SK-N-SH (cell line): ENCODE measurements around the gene SULF2.

Experiments used
- CHD2 ChIP-seq: fragments of 150-350 bp; IDR thresholded peaks from 2 replicates; pipeline ENCODE4 v1.6.1; 2018; ENCODE audit warnings: low read length; ENCODE audit not compliant: partially characterized antibody
- CTCF ChIP-seq: fragments of 200-600 bp; sonication (generic); IDR thresholded peaks from 2 replicates; pipeline ENCODE4 v1.6.1; 2017; ENCODE audit warnings: antibody characterized with exemption, mild to moderate bottlenecking, moderate library complexity
- MAX ChIP-seq: IDR thresholded peaks from 2 replicates; pipeline ENCODE4 v1.4.0; 2012; ENCODE audit warnings: low read depth
- PBX3 ChIP-seq: IDR thresholded peaks from 2 replicates; pipeline ENCODE4; 2012
- POLR2AphosphoS5 ChIP-seq: IDR thresholded peaks from 2 replicates; pipeline ENCODE4 v1.6.1; 2012; ENCODE audit warnings: low read depth, low read length
- TAF1 ChIP-seq: IDR thresholded peaks from 2 replicates; pipeline ENCODE4 v1.6.1; 2012; ENCODE audit warnings: low read depth, mild to moderate bottlenecking, low read length, moderate library complexity, borderline replicate concordance
- TEAD4 ChIP-seq: IDR thresholded peaks from 2 replicates; pipeline ENCODE4 v1.4.0; 2012; ENCODE audit warnings: mild to moderate bottlenecking, borderline replicate concordance; ENCODE audit not compliant: insufficient read depth
- USF1 ChIP-seq: IDR thresholded peaks from 2 replicates; pipeline ENCODE4 v1.4.0; 2012; ENCODE audit warnings: low read depth, borderline replicate concordance

GRCh38 chr20:47701612-47702011 is 83.7 kb downstream of the SULF2 start:
- TF ChIP-seq CTCF = no peak
- no peak for TF ChIP-seq CHD2
- TF ChIP-seq TAF1 = no peak
- no peak for TF ChIP-seq PBX3
- no peak for TF ChIP-seq MAX
- no peak for TF ChIP-seq USF1
- no peak for TF ChIP-seq TEAD4
- TF ChIP-seq POLR2AphosphoS5 = no peak
